ENCODE data around the gene BAX.

Gene BAX

DNA sequence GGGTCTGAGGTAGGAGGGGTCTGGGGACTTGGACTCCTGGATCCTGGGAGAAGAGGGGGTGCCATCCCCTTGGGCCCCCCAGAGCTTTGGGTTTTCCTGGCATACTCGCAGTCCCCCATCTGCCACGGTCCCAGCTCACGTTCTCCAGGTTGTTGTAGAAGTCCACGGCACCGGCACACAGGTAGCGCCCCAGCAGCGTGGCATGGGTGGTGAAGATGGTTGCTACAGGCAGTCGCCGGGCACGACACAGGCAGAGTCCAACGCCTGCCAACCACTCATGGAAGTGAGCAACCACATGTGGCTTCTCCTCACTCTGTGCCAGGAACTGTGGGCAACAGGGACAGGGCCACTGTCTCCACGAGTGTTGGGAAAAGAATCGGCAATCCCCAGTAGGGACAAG is 31.0 kb downstream of the BAX start:
- DNase-seq, result no peak

DNA sequence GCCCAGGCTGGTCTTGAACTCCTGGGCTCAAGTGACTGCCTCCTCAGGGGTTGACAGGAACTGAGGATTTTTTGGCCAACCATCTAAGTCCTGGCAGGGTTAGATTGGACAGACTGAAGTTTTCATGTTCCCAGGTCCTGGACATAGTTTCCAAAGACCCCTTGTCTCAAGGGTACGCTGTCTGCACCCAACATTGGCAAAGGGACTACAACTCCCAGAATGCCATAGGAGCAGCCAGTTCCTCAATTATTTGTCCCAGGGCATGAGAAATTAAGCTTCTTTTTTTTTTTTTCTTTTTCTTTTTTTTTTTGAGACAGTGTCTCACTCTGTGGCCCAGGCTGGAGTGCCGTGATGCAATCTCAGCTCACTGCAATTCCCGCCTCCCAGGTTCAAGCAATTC is 31.5 kb downstream of the BAX start:
- no peak for DNase-seq

DNA sequence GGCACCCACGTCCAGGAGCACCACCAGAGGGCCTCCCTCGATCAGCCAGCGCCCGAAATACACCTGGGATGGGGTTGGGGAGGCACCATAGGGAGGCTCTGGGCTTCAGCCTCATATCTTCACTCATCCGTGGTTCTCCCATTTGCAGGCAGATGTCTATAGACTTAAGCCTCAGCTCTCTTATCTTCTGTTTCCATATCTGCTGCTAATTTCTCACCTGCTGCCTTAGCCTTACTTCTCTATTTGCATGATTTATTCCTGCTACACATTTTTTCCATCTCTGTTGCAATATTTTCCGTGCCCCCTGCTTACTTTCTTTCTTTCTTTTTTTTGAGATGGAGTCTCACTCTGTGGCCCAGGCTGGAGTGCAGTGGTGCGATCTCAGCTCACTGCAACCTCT is 32.6 kb downstream of the BAX start:
- DNase-seq, result no peak

DNA sequence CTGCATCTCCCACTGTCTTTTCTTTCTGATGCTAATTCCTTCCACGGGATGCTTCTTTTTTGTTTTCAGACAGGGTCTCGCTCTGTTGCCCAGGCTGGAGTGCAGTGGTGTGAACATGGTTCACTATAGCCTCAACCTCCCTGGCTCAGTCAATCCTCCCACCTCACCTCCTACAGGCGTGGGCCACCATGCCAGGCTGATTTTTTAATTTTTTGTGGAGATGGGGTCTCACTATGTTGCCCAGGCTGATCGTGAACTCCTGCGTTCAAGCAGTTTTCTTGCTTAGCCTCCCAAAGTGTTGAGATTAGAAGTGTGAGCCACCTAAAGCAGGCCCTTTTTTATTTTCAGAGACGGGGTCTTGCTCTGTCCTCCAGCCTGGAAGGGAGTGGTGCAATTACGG is 33.6 kb downstream of the BAX start:
- no peak for DNase-seq

DNA sequence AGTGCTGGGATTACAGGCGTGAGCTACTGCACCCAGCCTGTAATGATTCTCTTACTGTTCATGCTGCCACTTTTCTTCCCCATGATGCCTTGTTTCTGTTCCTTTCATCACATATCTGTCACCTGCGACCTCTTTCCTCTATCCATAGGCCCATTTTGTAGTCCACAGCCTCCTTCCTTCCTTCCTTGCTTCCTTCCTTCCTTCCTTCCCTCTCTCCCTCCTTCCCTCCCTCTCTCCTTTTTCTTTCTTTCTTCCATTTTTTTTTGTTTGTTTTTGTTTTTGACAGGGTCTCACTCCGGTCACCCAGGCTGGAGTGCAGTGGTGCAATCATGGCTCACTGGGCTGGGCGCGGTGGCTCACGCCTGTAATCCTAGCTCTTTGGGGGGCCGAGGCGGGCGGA is 34.2 kb downstream of the BAX start:
- DNase-seq, result no peak

DNA sequence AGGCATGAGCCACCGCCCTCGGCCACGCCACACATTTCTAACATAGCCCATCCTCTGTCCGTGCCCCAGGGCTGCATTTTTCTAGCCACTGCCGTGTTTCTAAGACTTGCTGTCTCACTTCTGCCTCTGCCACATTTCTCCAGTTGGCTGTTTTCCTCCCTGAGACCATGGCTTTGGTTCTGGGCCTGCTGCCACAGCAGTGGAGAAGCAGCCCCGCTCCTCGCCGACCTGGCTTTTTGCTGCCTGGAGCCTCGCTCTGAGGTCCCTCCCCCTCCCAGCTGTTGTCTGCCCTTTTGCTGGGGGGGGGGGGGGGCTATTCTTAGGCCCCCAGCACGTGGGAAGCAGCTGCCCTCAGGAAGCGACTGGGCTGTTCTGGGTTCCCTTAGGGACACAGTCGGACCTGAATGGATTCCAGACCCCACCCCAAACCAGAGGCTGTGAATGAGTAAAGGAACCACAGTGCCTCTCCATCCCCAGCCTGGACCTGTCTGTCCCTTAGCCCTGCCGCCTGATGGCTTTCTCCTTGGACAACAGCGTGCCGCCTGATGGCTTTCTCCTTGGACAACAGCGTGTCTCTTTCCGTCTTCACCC is 35.1 kb downstream of the BAX start:
- no peak for DNase-seq

DNA sequence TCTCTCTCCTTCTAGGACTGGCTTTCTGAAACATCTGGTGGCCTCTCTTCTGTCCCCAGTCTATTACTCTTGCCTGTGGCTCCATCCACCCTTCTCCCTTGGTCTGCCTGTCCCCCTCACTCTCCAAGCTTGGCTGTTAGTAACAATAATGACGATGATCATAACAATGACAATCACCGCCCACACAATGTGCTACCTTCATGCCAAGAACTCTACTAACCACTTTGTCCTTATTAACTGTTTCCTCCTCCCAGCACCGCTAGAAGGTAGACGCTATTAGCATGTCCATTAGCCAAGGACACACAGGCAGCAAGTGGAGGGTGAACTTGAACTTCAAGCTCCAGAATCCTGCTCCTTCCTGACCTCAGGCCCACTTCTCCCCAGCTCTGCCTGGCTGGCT is 35.7 kb downstream of the BAX start:
- DNase-seq, result no peak

DNA sequence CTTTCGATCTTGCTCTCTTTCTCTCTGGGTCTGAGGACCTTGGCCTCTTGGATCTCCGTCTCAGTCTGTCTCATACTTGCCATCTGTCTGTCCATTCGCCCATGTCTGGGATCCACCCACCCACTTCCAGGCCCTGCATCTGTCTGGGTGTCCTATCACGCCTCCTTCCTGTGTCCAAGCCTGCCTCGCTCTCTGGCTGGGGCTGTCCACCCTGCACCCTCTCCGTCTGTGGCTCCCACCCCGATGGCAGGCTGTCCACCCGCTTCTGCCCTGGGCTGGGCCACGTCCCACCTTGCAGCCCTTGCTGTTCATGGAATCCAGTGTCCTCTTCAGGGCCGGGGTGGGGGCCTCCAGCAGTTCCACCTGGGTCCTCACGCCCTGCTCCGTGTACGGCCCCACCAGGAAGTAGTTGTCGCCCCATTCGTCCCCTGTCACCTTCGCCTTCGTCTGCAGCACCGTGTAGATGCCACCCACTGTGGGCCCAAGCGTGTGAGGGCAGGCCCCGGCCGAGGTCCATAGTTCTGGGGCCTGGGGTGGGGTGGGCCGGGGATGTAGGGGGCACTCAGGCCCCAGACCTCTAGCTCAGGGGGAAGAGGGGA is 36.4 kb downstream of the BAX start:
- DNase-seq, result no peak

DNA sequence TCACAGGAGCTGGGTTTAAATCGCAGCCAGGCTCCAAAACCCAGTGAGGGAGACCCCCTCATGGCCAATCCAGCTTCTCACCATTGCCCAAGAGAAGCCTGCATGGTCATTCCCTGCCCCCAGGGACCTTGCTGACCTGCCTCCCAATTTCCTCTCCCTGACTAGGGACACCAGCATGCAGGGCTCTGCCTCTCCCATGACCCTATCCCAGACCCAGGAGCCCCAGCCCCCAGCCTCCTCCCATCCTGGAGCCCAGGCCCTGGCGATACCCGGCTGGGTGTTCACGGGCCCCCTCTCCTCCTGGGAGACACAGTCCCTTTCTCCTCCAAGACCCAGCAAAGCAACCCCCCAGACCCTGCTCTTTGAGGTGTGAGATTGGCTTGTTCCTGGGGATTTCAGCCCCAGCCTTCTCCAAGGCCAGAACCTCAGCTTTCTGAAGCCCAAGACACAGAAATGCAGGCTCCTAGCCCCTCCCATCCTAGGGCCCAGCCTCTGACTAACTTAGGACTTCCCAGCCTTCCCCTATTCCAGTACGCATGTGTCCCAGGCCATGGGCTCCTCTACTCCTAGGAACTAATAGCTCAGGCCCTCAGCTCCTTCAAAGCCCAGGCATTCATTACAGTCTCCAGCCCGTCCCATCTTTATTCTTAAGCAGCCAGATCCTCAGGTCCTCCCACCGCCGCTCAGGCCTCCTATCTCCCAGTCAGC is 37.4 kb downstream of the BAX start:
- DNase-seq, result no peak

DNA sequence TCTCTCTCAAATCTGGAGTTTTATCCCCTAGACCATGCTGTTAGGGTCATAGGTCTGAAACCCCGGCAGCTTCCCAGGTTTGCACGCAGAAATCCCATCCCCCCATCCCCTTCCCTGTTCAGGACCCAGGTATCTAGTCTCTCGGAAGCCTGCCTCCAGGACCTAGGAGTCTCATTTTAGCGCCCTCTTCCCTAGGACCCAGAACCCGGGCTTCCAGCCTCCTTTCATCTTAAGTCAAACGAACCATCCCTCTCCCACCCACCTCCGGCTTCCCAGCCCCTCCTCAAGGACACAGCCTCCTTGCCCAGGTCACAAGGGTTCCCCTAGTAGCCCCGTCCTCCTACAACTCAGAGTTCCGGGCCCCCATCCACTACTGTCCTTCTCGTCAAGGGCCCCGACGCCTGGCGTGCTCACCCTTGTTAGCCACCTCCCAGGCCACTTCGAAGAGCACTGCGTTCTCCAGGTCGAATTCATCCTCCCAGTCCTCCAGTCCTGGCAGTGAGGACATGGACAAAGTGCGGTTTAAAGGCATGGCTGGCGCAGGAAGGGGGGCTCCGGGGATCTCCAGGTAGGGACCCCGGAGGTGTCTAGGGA is 38.0 kb downstream of the BAX start:
- DNase-seq, result no peak

DNA sequence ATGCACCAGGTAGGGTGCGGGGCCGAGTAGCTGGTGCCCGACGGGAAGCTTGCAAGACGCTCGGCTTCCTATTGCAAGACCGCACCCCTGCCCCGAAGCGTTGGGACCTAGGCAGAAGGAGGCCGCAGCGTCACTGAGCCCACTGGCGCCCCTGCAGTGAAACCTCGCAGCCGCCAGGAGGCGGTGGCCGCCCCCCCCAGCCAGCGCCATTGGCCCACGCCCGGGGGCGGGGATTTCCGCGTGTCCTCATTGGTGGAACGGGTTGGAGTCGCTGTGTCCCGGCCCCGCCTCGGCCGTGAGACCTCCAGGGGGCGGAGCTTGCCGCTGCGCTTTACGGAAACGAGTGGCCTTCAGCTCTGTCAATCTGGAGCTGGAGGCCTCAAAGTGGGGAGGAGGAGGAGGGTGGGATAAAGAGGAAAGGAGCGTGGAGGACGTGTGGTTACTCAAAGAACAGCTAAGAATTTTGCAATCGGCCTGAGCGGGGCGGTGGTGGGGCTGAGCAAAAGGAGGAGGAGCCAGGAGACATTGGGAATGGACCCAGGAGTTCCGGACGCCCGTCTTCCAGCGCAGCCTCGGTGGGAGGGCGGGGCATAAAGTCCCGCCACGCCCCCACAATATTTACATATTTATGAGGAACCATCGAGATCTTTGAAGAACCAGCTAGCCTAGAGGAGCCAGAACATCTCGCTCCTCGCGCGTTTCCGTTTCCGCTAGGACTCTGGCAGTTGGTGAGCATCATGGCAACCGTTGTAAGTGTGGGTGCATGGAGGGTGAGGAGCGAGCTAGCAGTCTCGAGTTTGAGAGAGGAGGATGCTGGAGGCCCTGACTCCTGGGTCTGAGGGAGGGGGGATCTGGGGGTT is 38.7 kb downstream of the BAX start, which contains the start of the genes GYS1 and RUVBL2:
Gene GYS1, minus strand, starts transcription at position 135 of the 860 bp plus-strand sequence. CDS start 197 bp downstream, outside the sequence.
Gene RUVBL2, plus strand, starts transcription at position 713 of the 860 bp plus-strand sequence. Its CDS starts 25 bp downstream, at position 738.
- peak; percentile 99 for DNase-seq

DNA sequence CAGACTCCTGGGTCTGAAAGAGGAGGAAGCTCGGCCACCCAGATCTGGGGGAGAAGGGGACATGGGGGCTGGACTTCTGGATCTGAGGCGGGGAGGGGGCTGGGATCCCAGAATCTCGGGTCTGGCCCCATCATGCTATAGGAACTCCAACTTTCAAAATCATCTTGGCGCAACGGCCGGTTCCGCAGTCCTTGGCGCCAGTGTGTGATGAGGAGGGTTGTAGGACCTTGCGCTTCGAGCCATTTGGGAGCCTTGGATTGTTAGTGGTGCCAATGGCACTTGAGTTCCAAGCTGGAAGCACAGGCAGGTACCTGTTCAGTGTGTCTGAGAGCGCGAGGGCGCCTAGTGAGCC is 39.3 kb downstream of the BAX start:
- no peak for DNase-seq

DNA sequence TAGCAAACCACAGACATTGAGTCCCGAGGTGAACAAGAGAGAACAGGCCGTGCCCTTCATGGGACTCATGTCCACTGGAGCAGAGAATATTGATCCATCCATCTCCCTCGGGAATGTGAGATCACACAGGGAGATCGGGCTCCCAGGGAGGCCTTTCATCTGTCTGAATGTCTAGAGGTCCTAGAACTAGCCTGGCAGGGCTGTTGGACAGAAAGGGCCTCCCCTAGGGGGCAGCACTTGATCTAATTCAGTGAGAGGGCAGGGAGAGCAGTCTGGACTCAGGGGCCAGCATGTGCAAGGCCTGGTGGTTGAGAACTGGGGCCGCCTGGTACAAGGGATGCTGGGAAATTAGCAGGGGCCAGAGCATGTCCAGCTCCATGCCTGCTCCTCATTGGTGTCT is 43.3 kb downstream of the BAX start:
- no peak for DNase-seq

DNA sequence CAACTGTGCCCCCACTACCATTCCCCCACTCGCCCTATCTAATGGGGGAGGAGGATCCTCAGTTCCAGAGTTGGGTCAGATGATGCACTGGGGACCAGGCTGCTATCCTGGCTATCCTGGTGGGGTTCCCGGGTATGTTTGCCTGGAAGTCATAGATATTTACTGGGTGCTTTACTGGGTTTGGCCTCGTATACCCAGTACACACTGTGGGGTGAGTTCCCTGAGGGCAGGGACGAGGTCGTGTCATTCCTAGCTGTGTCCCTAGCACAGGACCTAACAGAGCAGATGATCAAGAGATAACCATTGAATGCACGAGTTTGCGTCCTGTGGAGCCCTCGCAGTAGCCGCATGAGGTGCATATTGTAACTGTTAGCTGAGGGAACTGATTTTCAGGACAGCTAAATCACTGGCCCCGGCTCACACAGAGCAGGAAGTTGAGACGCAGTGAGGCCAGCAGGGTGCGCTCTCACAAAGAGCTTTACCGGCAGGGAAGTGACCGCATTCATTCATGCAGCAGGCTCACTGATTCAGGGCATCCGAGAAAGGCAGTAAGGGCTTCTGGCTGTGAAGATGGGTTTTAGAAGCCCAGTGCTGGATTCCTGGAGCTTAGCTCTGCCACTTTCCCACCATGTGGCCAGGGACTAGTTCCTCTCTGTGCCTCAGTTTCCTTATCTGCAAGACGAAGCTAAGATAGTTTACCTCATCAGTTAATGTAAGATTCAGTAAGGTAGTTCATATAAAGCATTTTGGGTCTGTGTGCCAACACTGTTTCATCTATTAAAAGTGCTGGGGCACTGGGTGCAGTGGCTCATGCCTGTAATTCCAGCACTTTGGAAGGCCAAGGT is 45.0 kb downstream of the BAX start:
- DNase-seq, result no peak

DNA sequence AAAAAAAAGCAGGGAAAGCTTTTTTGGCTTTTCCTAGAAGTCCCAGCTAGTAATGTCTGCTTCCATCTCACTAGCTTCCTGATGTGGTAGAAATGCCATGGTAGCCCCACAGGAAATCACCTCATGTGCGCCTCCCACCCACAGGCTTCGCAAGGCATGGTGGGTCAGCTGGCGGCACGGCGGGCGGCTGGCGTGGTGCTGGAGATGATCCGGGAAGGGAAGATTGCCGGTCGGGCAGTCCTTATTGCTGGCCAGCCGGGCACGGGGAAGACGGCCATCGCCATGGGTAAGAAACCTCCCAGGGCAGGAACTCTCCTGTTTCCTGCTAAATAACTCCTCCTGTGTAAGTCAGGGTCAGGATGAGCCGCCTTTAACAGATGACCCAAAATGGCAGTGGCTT is 49.5 kb downstream of the BAX start:
- no peak for DNase-seq

DNA sequence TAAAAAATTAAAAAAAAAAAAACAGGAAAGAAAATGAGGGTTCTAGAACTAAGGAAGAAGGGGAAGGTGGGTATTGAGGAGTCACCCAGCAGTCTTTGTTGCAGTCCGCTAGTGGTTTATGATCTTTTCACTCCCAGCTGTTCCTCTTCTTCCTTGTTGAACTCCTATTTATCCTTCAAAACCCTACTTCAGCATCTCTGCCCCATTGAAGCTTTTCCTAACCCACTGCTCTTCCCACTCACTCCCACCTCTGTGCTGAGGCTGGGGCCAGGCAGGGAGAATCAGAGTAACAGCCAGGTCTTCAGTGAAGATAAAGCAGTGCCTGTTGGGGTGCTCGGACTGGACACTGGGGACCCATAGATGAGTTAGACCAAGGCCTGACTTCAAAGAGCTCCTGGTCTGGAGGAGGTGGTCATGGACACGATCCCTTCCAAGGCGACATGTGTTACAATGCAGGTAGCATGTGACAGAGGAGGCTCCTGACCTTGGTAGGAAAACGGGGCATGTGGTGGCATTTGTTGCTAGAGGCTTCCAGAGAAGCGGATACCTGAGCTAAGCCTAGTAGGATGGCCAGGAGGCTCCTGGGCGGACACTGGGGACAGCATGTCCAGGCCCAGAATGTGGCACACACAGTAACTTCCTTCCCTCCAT is 50.4 kb downstream of the BAX start:
- DNase-seq, result no peak

DNA sequence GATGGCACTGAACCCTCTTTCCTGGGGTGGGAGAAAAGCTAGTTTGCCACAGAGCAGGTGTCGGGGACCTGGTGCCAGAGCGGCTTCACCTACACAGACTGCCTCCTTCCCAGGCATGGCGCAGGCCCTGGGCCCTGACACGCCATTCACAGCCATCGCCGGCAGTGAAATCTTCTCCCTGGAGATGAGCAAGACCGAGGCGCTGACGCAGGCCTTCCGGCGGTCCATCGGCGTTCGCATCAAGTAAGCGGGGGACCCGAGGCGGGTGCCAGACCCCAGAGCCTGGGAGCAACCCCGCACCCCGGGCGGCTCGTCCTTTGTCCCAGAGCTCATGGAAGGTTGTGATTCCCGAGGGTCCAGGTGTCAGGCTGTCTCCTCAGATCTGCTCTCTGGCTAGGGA is 52.2 kb downstream of the BAX start:
- no peak for DNase-seq

DNA sequence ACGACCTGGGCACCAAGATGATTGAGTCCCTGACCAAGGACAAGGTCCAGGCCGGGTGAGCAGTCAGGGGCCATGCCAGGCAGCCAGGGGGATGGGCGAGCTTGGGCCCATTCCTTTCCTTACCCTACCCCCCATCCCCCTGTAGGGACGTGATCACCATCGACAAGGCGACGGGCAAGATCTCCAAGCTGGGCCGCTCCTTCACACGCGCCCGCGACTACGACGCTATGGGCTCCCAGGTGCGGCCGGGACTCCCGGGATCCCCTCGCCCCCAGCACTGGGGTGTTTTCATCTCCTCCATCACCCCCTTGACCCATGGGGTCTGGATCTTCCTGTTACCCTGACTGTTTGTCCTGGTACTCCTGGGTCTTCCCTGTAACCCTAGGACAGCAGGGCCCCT is 55.2 kb downstream of the BAX start:
- no peak for DNase-seq

DNA sequence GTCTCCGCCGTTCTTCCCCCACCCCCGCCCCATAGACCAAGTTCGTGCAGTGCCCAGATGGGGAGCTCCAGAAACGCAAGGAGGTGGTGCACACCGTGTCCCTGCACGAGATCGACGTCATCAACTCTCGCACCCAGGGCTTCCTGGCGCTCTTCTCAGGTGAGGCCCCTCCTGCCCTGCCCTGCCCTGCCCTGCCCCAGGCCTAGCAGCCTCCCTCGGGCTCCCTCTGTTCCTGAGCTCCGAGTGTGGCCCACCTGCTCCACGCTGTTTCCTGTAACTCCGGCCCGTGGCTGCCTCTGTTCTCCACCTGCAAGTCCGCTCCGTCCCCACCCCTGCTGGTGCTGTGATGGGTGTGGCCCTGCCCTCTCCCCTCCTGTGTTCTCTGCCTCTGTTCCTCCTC is 55.8 kb downstream of the BAX start:
- no peak for DNase-seq

DNA sequence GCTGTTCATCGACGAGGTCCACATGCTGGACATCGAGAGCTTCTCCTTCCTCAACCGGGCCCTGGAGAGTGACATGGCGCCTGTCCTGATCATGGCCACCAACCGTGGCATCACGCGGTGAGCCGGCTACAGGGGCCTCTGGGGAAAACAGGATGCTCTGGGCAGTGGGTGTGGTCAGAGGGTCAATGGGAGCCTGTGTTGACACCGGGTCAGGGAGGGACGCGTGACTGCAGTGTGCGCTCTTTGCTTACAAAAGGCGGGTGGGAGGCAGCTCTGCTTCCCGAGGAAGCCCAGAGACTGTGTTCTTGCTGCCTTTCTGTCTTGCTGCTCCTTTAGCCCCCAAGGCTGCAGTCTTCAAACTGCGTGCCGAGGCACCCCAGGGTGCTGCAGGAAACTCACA is 56.5 kb downstream of the BAX start:
- no peak for DNase-seq

All from right kidney (tissue), 1 donor.